Putamen (tissue), 1 donor: Measurements from ENCODE around the gene KCNK5.

ENCODE experiments used
- DNase-seq: peaks from one replicate; pipeline ENCODE4 v3.0.0-alpha.2; 2016; ENCODE audit warnings: low spot score

Gene KCNK5

GRCh38 chr6:39240155-39240757 lies 11.0 kb upstream of the KCNK5 start:
- DNase-seq: no peak

- no peak for DNase-seq
Measured at GRCh38 chr6:39239527-39240154, 10.4 kb upstream of the KCNK5 start.

- DNase-seq: no peak
Measured at GRCh38 chr6:39236742-39237141, 7.5 kb upstream of the KCNK5 start.

- DNase-seq: no peak
Measured at GRCh38 chr6:39233333-39233732, 4.1 kb upstream of the KCNK5 start.

- DNase-seq: no peak
Measured at GRCh38 chr6:39231521-39232243, 2.4 kb upstream of the KCNK5 start.

- no peak for DNase-seq
Measured at GRCh38 chr6:39230654-39231035, 1.4 kb upstream of the KCNK5 start.

- DNase-seq: no peak
Measured at GRCh38 chr6:39228111-39228971, 934 bp downstream of the KCNK5 start.

- DNase-seq: no peak
Measured at GRCh38 chr6:39227476-39227875, 1.8 kb downstream of the KCNK5 start.

GRCh38 chr6:39226639-39227329 lies 2.5 kb downstream of the KCNK5 start:
- DNase-seq: no peak

GRCh38 chr6:39225946-39226437 lies 3.3 kb downstream of the KCNK5 start:
- no peak for DNase-seq

GRCh38 chr6:39225543-39225942 lies 3.7 kb downstream of the KCNK5 start:
- DNase-seq: no peak

GRCh38 chr6:39224523-39225182 lies 4.6 kb downstream of the KCNK5 start:
- DNase-seq: no peak

- DNase-seq: no peak
Measured at GRCh38 chr6:39224011-39224410, 5.3 kb downstream of the KCNK5 start.

- DNase-seq: no peak
Measured at GRCh38 chr6:39223555-39223954, 5.7 kb downstream of the KCNK5 start.

GRCh38 chr6:39223061-39223460 lies 6.2 kb downstream of the KCNK5 start:
- DNase-seq: no peak

- no peak for DNase-seq
Measured at GRCh38 chr6:39221779-39222641, 7.3 kb downstream of the KCNK5 start.

- DNase-seq: no peak
Measured at GRCh38 chr6:39221115-39221514, 8.2 kb downstream of the KCNK5 start.

- no peak for DNase-seq
Measured at GRCh38 chr6:39218868-39219567, 10.3 kb downstream of the KCNK5 start.

GRCh38 chr6:39217177-39217864 lies 12.0 kb downstream of the KCNK5 start:
- DNase-seq: no peak
